NCI-H2227 (cell line): ENCODE results near the gene KIF22.

Experiments
- DNase-seq: peaks from one replicate; lab custom pipeline; 2025; ENCODE audit not compliant: unreplicated experiment; lab: John Stamatoyannopoulos, UW

The KIF22 gene

GRCh38 chr16:29836623-29837022 lies 46.1 kb downstream of the KIF22 start:
- DNase-seq, result no peak

GRCh38 chr16:29837841-29838240 lies 47.3 kb downstream of the KIF22 start:
- DNase-seq, result no peak

- DNase-seq, result no peak
Measured at GRCh38 chr16:29839822-29840221, 49.3 kb downstream of the KIF22 start.

GRCh38 chr16:29840240-29840639 lies 49.7 kb downstream of the KIF22 start:
- no peak for DNase-seq

GRCh38 chr16:29841631-29842030 lies 51.1 kb downstream of the KIF22 start:
- DNase-seq, result no peak

- DNase-seq, result no peak
Measured at GRCh38 chr16:29842732-29843346, 52.3 kb downstream of the KIF22 start.

- DNase-seq, result no peak
Measured at GRCh38 chr16:29843931-29844330, 53.4 kb downstream of the KIF22 start.

GRCh38 chr16:29844575-29845331 lies 54.2 kb downstream of the KIF22 start:
- DNase-seq, result no peak

- no peak for DNase-seq
Measured at GRCh38 chr16:29845656-29846055, 55.1 kb downstream of the KIF22 start.

GRCh38 chr16:29848420-29849297 lies 58.1 kb downstream of the KIF22 start:
- peak; percentile 24 for DNase-seq

GRCh38 chr16:29849505-29849904 lies 59.0 kb downstream of the KIF22 start:
- no peak for DNase-seq

- no peak for DNase-seq
Measured at GRCh38 chr16:29850998-29851397, 60.4 kb downstream of the KIF22 start.

GRCh38 chr16:29852654-29853053 lies 62.1 kb downstream of the KIF22 start:
- no peak for DNase-seq

GRCh38 chr16:29854520-29855100 lies 64.1 kb downstream of the KIF22 start:
- DNase-seq, result no peak
